Mesenchymal stem cell (in vitro differentiated cells and primary cell): ENCODE results near the gene GJB5.

ENCODE experiments used
- DNase-seq: peaks from one replicate; pipeline ENCODE4 v3.0.0-alpha.2; 2013
- H2AFZ ChIP-seq: one replicate; pipeline ENCODE4 v1.6.1; 2013; ENCODE audit warnings: low read depth, mild to moderate bottlenecking, control low read depth, inconsistent platforms, low read length, moderate library complexity
- H2AK5ac ChIP-seq: 2 replicates; pipeline ENCODE4 v1.6.1; 2013; ENCODE audit warnings: low read length, moderate library complexity, mild to moderate bottlenecking, inconsistent platforms; ENCODE audit not compliant: severe bottlenecking
- H2BK120ac ChIP-seq: one replicate; pipeline ENCODE4 v1.6.1; 2013; ENCODE audit warnings: low read depth, mild to moderate bottlenecking, inconsistent platforms, low read length, moderate library complexity
- H2BK12ac ChIP-seq, 2 experiments: one replicate each; pipeline ENCODE4 v1.6.1; 2013; ENCODE audit warnings: inconsistent platforms in 2 of 2, low read length in 2 of 2, mild to moderate bottlenecking in 2 of 2, moderate library complexity in 2 of 2, control low read depth in 1 of 2
- H2BK15ac ChIP-seq: one replicate; pipeline ENCODE4 v1.6.1; 2013; ENCODE audit warnings: mild to moderate bottlenecking, low read depth, inconsistent platforms; ENCODE audit not compliant: poor library complexity, severe bottlenecking
- H2BK5ac ChIP-seq: 2 replicates; pipeline ENCODE4 v1.6.1; 2013; ENCODE audit warnings: low read depth, mild to moderate bottlenecking, low read length, control low read depth, inconsistent platforms; ENCODE audit not compliant: poor library complexity, severe bottlenecking
- H3K14ac ChIP-seq, 2 experiments: one replicate each; pipeline ENCODE4 v1.6.1; 2013; ENCODE audit warnings: inconsistent platforms in 2 of 2, low read length in 2 of 2, control low read depth in 1 of 2, mild to moderate bottlenecking in 1 of 2, moderate library complexity in 1 of 2
- H3K18ac ChIP-seq, 2 experiments: one replicate each; pipeline ENCODE4 v1.6.1; 2013; ENCODE audit warnings: inconsistent platforms in 2 of 2, low read length in 2 of 2, control low read depth in 1 of 2, low read depth in 1 of 2, mild to moderate bottlenecking in 1 of 2
- H3K23ac ChIP-seq, 2 experiments: one replicate each; pipeline ENCODE4 v1.6.1; 2013; ENCODE audit warnings: inconsistent platforms in 2 of 2, low read length in 2 of 2, mild to moderate bottlenecking in 2 of 2, moderate library complexity in 2 of 2, control low read depth in 1 of 2
- H3K27ac ChIP-seq: 2 replicates; pipeline ENCODE4 v1.5.1; 2013; ENCODE audit warnings: mild to moderate bottlenecking, moderate library complexity, low read length, control low read depth, inconsistent platforms; ENCODE audit not compliant: poor library complexity, severe bottlenecking
- H3K27me3 ChIP-seq, 2 experiments: 2 replicates each; pipeline versions ENCODE4 v1.6.1 to v1.7.0; 2013; ENCODE audit warnings: low read length in 2 of 2, mild to moderate bottlenecking in 2 of 2, moderate library complexity in 2 of 2, control low read depth in 1 of 2, inconsistent platforms in 1 of 2; ENCODE audit not compliant: control insufficient read depth in 1 of 2, insufficient read depth in 1 of 2
- H3K36me3 ChIP-seq, 2 experiments: 2 replicates each; pipeline versions ENCODE4 v1.6.1 to v1.7.0; 2013; ENCODE audit warnings: low read length in 2 of 2, control low read depth in 1 of 2, inconsistent platforms in 1 of 2, low read depth in 1 of 2, mild to moderate bottlenecking in 1 of 2; ENCODE audit not compliant: insufficient read depth in 2 of 2, control insufficient read depth in 1 of 2
- H3K4ac ChIP-seq, 2 experiments: one replicate each; pipeline ENCODE4 v1.6.1; 2013; ENCODE audit warnings: inconsistent platforms in 2 of 2, low read length in 2 of 2, mild to moderate bottlenecking in 2 of 2, moderate library complexity in 2 of 2, control low read depth in 1 of 2, low read depth in 1 of 2
- H3K4me1 ChIP-seq: 2 replicates; pipeline ENCODE4 v1.6.1; 2013; ENCODE audit warnings: low read depth, low read length, control low read depth; ENCODE audit not compliant: control insufficient read depth, insufficient read depth
- H3K4me2 ChIP-seq: 2 replicates; pipeline ENCODE4 v1.6.1; 2013; ENCODE audit warnings: low read length, mild to moderate bottlenecking, inconsistent platforms; ENCODE audit not compliant: poor library complexity, severe bottlenecking
- H3K4me3 ChIP-seq, 2 experiments: 2 replicates each; pipeline versions ENCODE4 v1.5.1 to v1.7.0; 2013; ENCODE audit warnings: low read length in 2 of 2, mild to moderate bottlenecking in 2 of 2, control low read depth in 1 of 2, low read depth in 1 of 2; ENCODE audit not compliant: insufficient read depth in 1 of 2
- H3K79me1 ChIP-seq: replicated peaks from 2 replicates; pipeline ENCODE4 v1.6.1; 2013; ENCODE audit warnings: mild to moderate bottlenecking, control low read depth, low read length, inconsistent platforms; ENCODE audit not compliant: poor library complexity, severe bottlenecking
- H3K9ac ChIP-seq: 2 replicates; pipeline ENCODE4 v1.7.0; 2013; ENCODE audit warnings: mild to moderate bottlenecking, low read length, moderate library complexity
- H3K9me3 ChIP-seq: 2 replicates; pipeline ENCODE4 v1.7.0; 2013; ENCODE audit warnings: mild to moderate bottlenecking, low read length; ENCODE audit not compliant: control insufficient read depth
- H4K8ac ChIP-seq: one replicate; pipeline ENCODE4 v1.6.1; 2013; ENCODE audit warnings: inconsistent platforms, mild to moderate bottlenecking, low read length, moderate library complexity
- H4K91ac ChIP-seq: one replicate; pipeline ENCODE4 v1.6.1; 2013; ENCODE audit warnings: mild to moderate bottlenecking, low read length, inconsistent platforms
- WGBS: methylation state at CpG from one replicate; pipeline ENCODE4 v1.1.7; 2013; ENCODE audit warnings: mixed read lengths; 5-methylcytosine and 5-hydroxymethylcytosine counted together

Gene GJB5

DNA sequence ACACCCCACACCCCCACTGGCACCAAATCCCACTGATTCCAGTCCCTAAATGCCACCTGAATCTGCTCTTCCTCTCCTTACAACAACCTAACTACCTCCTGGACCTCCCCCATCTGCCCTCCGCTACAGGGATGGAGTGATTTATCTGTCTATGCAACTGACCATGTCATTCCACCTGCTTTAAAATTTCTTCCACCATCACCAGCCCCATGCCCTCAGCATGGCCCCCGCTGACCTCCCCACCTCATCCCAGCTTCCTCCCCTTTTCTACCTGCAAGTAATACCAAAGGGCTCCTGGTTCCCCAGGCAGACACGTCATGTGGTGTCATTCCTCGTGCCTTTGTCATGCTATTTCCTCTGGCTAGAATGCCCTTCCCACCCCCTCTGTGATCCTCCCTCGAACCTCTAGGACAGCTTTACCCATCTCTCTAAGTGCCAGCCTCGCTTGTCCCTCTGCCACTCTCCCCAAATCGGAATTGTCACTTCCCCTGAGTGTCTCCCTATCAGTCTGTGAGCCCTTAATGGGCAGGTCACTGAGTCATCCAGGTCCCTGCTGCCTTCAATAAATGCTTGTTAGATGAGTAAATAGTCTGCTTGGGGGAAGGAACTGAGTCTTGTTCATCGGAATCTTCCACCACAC lies 8.4 kb downstream of the GJB5 start:
- no peak overlapping the region for H2AFZ ChIP-seq
- H2BK120ac ChIP-seq = no peak overlapping the region
- no peak overlapping the region for H3K9ac ChIP-seq
- no peak for DNase-seq
- H2AK5ac ChIP-seq = no peak overlapping the region
- no peak overlapping the region for H3K14ac ChIP-seq
- H2BK5ac ChIP-seq = no peak overlapping the region
- H3K18ac ChIP-seq = no peak overlapping the region
- no peak overlapping the region for H4K91ac ChIP-seq
- H3K9me3 ChIP-seq = no peaks in the 10 kb centered on the region
- no peaks in the 10 kb centered on the region for H3K36me3 ChIP-seq
- H3K27ac ChIP-seq = no peak overlapping the region
- peaks cover 0 to 62% of the 10 kb centered on the region in 2 experiments for H3K27me3 ChIP-seq
- 33% methylated on average over 8 of the region's 8 CpGs for WGBS
- H3K4me1 ChIP-seq = peaks cover 9% of the 10 kb centered on the region
- no peak overlapping the region for H4K8ac ChIP-seq
- H3K4me3 ChIP-seq = no peak overlapping the region
- no peak overlapping the region for H2BK12ac ChIP-seq
- no peak overlapping the region for H2BK15ac ChIP-seq
- H3K79me1 ChIP-seq = no peaks in the 10 kb centered on the region
- peak overlapping the region; percentile 13 for H3K4me2 ChIP-seq
- H3K4ac ChIP-seq = no peak overlapping the region
- H3K23ac ChIP-seq = no peak overlapping the region

DNA sequence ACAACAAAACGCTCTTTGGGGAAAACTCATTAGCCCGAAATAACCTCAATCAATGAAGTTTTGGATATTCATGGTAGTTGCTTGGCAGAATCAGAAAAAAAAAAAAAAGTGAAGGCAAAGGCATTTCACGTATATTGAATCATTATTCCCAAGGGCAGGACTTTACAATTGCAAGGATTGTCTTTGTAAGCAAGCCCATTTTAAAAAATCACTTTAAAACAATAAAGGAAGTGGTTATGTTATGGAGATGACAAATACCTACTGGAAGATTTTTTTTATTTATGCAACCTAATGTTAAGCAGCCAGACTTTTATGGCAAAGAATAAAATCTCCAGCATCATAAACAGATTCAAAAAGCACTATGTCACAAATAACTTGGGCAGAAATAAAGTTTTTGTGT lies 14.0 kb downstream of the GJB5 start:
- no peak for DNase-seq
- Histone ChIP-seq H3K18ac (no peak overlapping the region), H3K9me3 (no peaks in the 10 kb centered on the region), H4K91ac (no peak overlapping the region), H2BK5ac (no peak overlapping the region), H2BK15ac (no peak overlapping the region), H2BK120ac (no peak overlapping the region), H2BK12ac (no peak overlapping the region), H3K4ac (no peak overlapping the region), H3K27ac (no peak overlapping the region), H2AK5ac (no peak overlapping the region), H3K23ac (no peak overlapping the region), H3K9ac (no peak overlapping the region), H4K8ac (no peak overlapping the region), H3K14ac (no peak overlapping the region), H3K36me3 (no peaks in the 10 kb centered on the region), H2AFZ (no peak overlapping the region), H3K27me3 (peaks cover 0 to 50% of the 10 kb centered on the region in 2 experiments), H3K79me1 (no peaks in the 10 kb centered on the region), H3K4me1 (no peaks in the 10 kb centered on the region), H3K4me3 (no peak overlapping the region), H3K4me2 (no peak overlapping the region)
- 100% methylated on average over 2 of the region's 3 CpGs for WGBS

DNA sequence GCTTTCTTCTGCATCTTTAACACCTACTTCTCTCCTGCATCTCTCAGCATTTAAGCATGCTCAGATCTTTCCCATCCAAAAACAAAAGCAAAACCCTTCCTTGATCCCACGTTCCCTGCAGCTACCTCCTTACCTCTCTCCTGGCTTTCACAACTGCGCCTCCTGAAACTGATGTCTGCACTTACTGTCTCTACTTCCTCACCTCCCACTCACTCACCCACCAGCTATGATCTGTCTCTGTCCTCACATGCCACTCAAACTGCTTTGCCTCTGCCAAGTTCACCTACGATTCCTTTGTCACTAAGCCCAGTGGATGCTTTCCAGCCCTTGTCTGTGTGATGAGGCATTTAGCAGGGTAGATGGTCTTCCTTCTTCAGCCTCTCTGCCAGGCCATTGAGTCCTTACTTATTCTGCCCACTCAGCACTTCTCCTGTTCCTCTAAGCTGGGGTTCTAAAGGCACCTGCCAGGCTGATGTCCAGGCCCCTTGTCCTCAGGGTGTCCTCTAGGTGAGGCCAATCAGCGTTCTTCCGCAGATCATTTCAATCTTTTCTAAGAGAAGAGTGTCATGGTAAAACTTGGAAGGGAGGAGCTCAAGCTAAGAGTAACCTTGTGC lies 16.2 kb downstream of the GJB5 start:
- Histone ChIP-seq H3K4ac (no peak overlapping the region), H2BK5ac (no peak overlapping the region), H3K4me2 (no peak overlapping the region), H3K9ac (no peak overlapping the region), H4K91ac (no peak overlapping the region), H2AK5ac (no peak overlapping the region), H3K36me3 (no peaks in the 10 kb centered on the region), H3K27ac (no peak overlapping the region), H3K23ac (no peak overlapping the region), H4K8ac (no peak overlapping the region), H2AFZ (no peak overlapping the region), H3K14ac (no peak overlapping the region), H2BK12ac (no peak overlapping the region), H3K4me3 (no peak overlapping the region), H2BK120ac (no peak overlapping the region), H3K4me1 (no peaks in the 10 kb centered on the region), H3K79me1 (no peaks in the 10 kb centered on the region), H3K9me3 (no peaks in the 10 kb centered on the region), H3K27me3 (peaks cover 3 to 51% of the 10 kb centered on the region in 2 experiments), H3K18ac (no peak overlapping the region), H2BK15ac (no peak overlapping the region)
- no peak for DNase-seq
- 75% methylated on average over 5 of the region's 5 CpGs for WGBS

GRCh38 chr1:34771573-34772371 lies 16.9 kb downstream of the GJB5 start:
- Histone ChIP-seq H2BK15ac (no peak overlapping the region), H3K23ac (no peak overlapping the region), H2BK5ac (no peak overlapping the region), H3K4me2 (no peak overlapping the region), H3K27ac (no peak overlapping the region), H2AK5ac (no peak overlapping the region), H3K4ac (no peak overlapping the region), H3K4me3 (no peak overlapping the region), H4K91ac (no peak overlapping the region), H3K18ac (no peak overlapping the region), H3K4me1 (no peaks in the 10 kb centered on the region), H3K9ac (no peak overlapping the region), H2BK120ac (no peak overlapping the region), H3K79me1 (no peaks in the 10 kb centered on the region), H2AFZ (no peak overlapping the region), H3K27me3 (peaks cover 4 to 51% of the 10 kb centered on the region in 2 experiments), H3K36me3 (no peaks in the 10 kb centered on the region), H4K8ac (no peak overlapping the region), H3K9me3 (no peaks in the 10 kb centered on the region), H2BK12ac (no peak overlapping the region), H3K14ac (no peak overlapping the region)
- DNase-seq = no peak
- WGBS = 81% methylated on average over 16 of the region's 16 CpGs
